DOHH2 (cell line): ENCODE results near the gene SCN2A.

Experiments
- H3F3A ChIP-seq: fragments of 200-600 bp; sonication (generic), shearing (Covaris generic); 2 replicates; pipeline ENCODE4 v1.6.0; 2016; ENCODE audit warnings: antibody characterized with exemption, mild to moderate bottlenecking; ENCODE audit not compliant: control insufficient read depth, insufficient read depth
- H3K27ac ChIP-seq: fragments of 200-600 bp; sonication (generic); 2 replicates; pipeline ENCODE4 v1.5.1; 2014; ENCODE audit warnings: low read depth, mild to moderate bottlenecking, low read length, moderate library complexity
- H3K27me3 ChIP-seq: fragments of 200-600 bp; sonication (generic); 2 replicates; pipeline ENCODE4 v1.6.1; 2014; ENCODE audit warnings: mild to moderate bottlenecking, low read length, mixed read lengths; ENCODE audit not compliant: control insufficient read depth
- H3K36me3 ChIP-seq: fragments of 200-600 bp; sonication (generic); 2 replicates; pipeline ENCODE4 v1.6.1; 2014; ENCODE audit warnings: mild to moderate bottlenecking, low read length, moderate library complexity, mixed read lengths; ENCODE audit not compliant: control insufficient read depth
- H3K4me1 ChIP-seq: fragments of 200-600 bp; sonication (generic); 2 replicates; pipeline ENCODE4 v1.6.1; 2014; ENCODE audit warnings: mild to moderate bottlenecking, low read length, mixed read lengths; ENCODE audit not compliant: control insufficient read depth
- H3K4me2 ChIP-seq: fragments of 200-600 bp; sonication (generic); 2 replicates; pipeline ENCODE4 v1.6.0; 2014; ENCODE audit warnings: mild to moderate bottlenecking, low read length, moderate library complexity
- H3K4me3 ChIP-seq: fragments of 200-600 bp; sonication (generic); 2 replicates; pipeline ENCODE4 v1.5.1; 2014; ENCODE audit warnings: mild to moderate bottlenecking, low read length, mixed read lengths
- H3K79me2 ChIP-seq: fragments of 200-600 bp; sonication (generic); 2 replicates; pipeline ENCODE4 v1.6.1; 2014; ENCODE audit warnings: mild to moderate bottlenecking, low read length, mixed read lengths; ENCODE audit not compliant: control insufficient read depth
- H3K9me2 ChIP-seq: fragments of 200-600 bp; sonication (generic); replicated peaks from 2 replicates; pipeline ENCODE4 v1.6.1; 2014; ENCODE audit warnings: mild to moderate bottlenecking, low read length, mixed read lengths; ENCODE audit not compliant: control insufficient read depth
- H3K9me3 ChIP-seq: fragments of 200-600 bp; sonication (generic); 2 replicates; pipeline ENCODE4 v1.6.1; 2014; ENCODE audit warnings: antibody characterized with exemption, low read length, mixed read lengths; ENCODE audit not compliant: control insufficient read depth, insufficient read depth
- H4K20me1 ChIP-seq: fragments of 200-600 bp; sonication (generic); 2 replicates; pipeline ENCODE4 v1.6.0; 2014; ENCODE audit warnings: low read depth, mild to moderate bottlenecking, antibody characterized with exemption, low read length, moderate library complexity; ENCODE audit not compliant: control insufficient read depth, insufficient read depth
- CTCF ChIP-seq: fragments of 200-600 bp; sonication (generic); IDR thresholded peaks from one replicate; pipeline ENCODE4 v1.5.1; 2014; ENCODE audit warnings: antibody characterized with exemption, mild to moderate bottlenecking, low read depth, low read length; ENCODE audit not compliant: poor library complexity, severe bottlenecking
- EZH2phosphoT487 ChIP-seq: fragments of 200-600 bp; sonication (generic); IDR thresholded peaks from 2 replicates; pipeline ENCODE4 v1.6.1; 2017; ENCODE audit warnings: borderline replicate concordance, mild to moderate bottlenecking, antibody characterized with exemption, low read length, moderate library complexity, mixed read lengths

SCN2A gene

GRCh38 chr2:165268754-165269153 is 29.5 kb downstream of the SCN2A start:
- H3K79me2 ChIP-seq = no peaks in the 10 kb centered on the region
- H3K9me2 ChIP-seq = no peaks in the 10 kb centered on the region; the same call in 1 of the 2 replicates
- no peaks in the 10 kb centered on the region for H3K4me1 ChIP-seq
- H3K4me3 ChIP-seq = no peak overlapping the region
- TF ChIP-seq EZH2phosphoT487 (no peak), CTCF (no peak)
- no peak overlapping the region for H3K4me2 ChIP-seq
- no peaks in the 10 kb centered on the region for H3K9me3 ChIP-seq
- no peaks in the 10 kb centered on the region for H3K27me3 ChIP-seq
- no peak overlapping the region for H3K27ac ChIP-seq
- no peaks in the 10 kb centered on the region for H4K20me1 ChIP-seq
- no peaks in the 10 kb centered on the region for H3F3A ChIP-seq
- H3K36me3 ChIP-seq = no peaks in the 10 kb centered on the region

GRCh38 chr2:165273176-165273575 is 34.0 kb downstream of the SCN2A start:
- no peak overlapping the region for H3K4me2 ChIP-seq
- H4K20me1 ChIP-seq = no peaks in the 10 kb centered on the region

GRCh38 chr2:165274698-165275097 is 35.5 kb downstream of the SCN2A start:
- no peak overlapping the region for H3K4me2 ChIP-seq
- no peaks in the 10 kb centered on the region for H3K9me2 ChIP-seq
- no peak overlapping the region for H3K27ac ChIP-seq
- no peak overlapping the region for H3K4me3 ChIP-seq
- H4K20me1 ChIP-seq = no peaks in the 10 kb centered on the region
- TF ChIP-seq CTCF = no peak
- no peak for TF ChIP-seq EZH2phosphoT487
- no peaks in the 10 kb centered on the region for H3K36me3 ChIP-seq
- H3K4me1 ChIP-seq = no peaks in the 10 kb centered on the region
- no peaks in the 10 kb centered on the region for H3K9me3 ChIP-seq
- H3K27me3 ChIP-seq = no peaks in the 10 kb centered on the region
- H3K79me2 ChIP-seq = no peaks in the 10 kb centered on the region
- no peaks in the 10 kb centered on the region for H3F3A ChIP-seq

More at GRCh38 chr2:165273176-165273575, 34.0 kb downstream of the SCN2A start:
- H3K9me3 ChIP-seq = no peaks in the 10 kb centered on the region
- no peaks in the 10 kb centered on the region for H3F3A ChIP-seq
- H3K4me1 ChIP-seq = no peaks in the 10 kb centered on the region
- TF ChIP-seq EZH2phosphoT487 (no peak), CTCF (no peak)
- no peak overlapping the region for H3K27ac ChIP-seq
- no peaks in the 10 kb centered on the region for H3K79me2 ChIP-seq
- no peaks in the 10 kb centered on the region for H3K27me3 ChIP-seq
- no peak overlapping the region for H3K4me3 ChIP-seq
- H3K9me2 ChIP-seq = no peaks in the 10 kb centered on the region
- no peaks in the 10 kb centered on the region for H3K36me3 ChIP-seq

- TF ChIP-seq CTCF (no peak), EZH2phosphoT487 (no peak)
- no peaks in the 10 kb centered on the region for H3K36me3 ChIP-seq
- no peaks in the 10 kb centered on the region for H3F3A ChIP-seq
- H3K27ac ChIP-seq = no peak overlapping the region
- H3K27me3 ChIP-seq = no peaks in the 10 kb centered on the region
- H4K20me1 ChIP-seq = no peaks in the 10 kb centered on the region
- no peaks in the 10 kb centered on the region for H3K79me2 ChIP-seq
- no peaks in the 10 kb centered on the region for H3K9me3 ChIP-seq
- H3K4me3 ChIP-seq = no peak overlapping the region
- no peaks in the 10 kb centered on the region for H3K9me2 ChIP-seq
- H3K4me1 ChIP-seq = no peaks in the 10 kb centered on the region
- H3K4me2 ChIP-seq = no peak overlapping the region
Measured at GRCh38 chr2:165275932-165276331, 36.7 kb downstream of the SCN2A start.
